ENCODE data around the gene TRA2B.

TRA2B gene

GRCh38 chr3:185867650-185868049 is 70.2 kb downstream of the TRA2B start:
- TF ChIP-seq CSDC2 (CRISPR knock-in tag; IDR thresholded peaks at IDR 0.05) (no peak), POU6F1 (CRISPR knock-in tag; IDR thresholded peaks at IDR 0.05; ENCODE audit: borderline replicate concordance, low read depth) (no peak), ZNF565 (CRISPR knock-in tag; conservative IDR thresholded peaks at IDR 0.05; ENCODE audit: low read depth) (no peak), CREB5 (CRISPR knock-in tag; IDR thresholded peaks at IDR 0.05; ENCODE audit: low read depth) (no peak), ESRRG (CRISPR knock-in tag; IDR thresholded peaks at IDR 0.05) (no peak), CSRNP3 (CRISPR knock-in tag; IDR thresholded peaks at IDR 0.05) (no peak), PATZ1 (CRISPR knock-in tag; IDR thresholded peaks at IDR 0.05; ENCODE audit: borderline replicate concordance) (no peak), TOX (CRISPR knock-in tag; IDR thresholded peaks at IDR 0.05; ENCODE audit: borderline replicate concordance) (no peak), RARB (CRISPR knock-in tag; IDR thresholded peaks at IDR 0.05) (no peak), ZNF70 (CRISPR knock-in tag; IDR thresholded peaks at IDR 0.05) (no peak), ZNF8 (CRISPR knock-in tag; IDR thresholded peaks at IDR 0.05) (no peak), TSHZ2 (CRISPR knock-in tag; IDR thresholded peaks at IDR 0.05) (no peak), SNAI2 (CRISPR knock-in tag; IDR thresholded peaks at IDR 0.05) (no peak), OSR1 (CRISPR knock-in tag; IDR thresholded peaks at IDR 0.05) (no peak), ARNTL (CRISPR knock-in tag; IDR thresholded peaks at IDR 0.05; ENCODE audit: borderline replicate concordance, low read depth) (no peak), ZFP30 (CRISPR knock-in tag; IDR thresholded peaks at IDR 0.05) (no peak), ISL1 (CRISPR knock-in tag; IDR thresholded peaks at IDR 0.05) (no peak), PPARA (CRISPR knock-in tag; IDR thresholded peaks at IDR 0.05; ENCODE audit: borderline replicate concordance) (no peak)
- no peak for ATAC-seq

DNA sequence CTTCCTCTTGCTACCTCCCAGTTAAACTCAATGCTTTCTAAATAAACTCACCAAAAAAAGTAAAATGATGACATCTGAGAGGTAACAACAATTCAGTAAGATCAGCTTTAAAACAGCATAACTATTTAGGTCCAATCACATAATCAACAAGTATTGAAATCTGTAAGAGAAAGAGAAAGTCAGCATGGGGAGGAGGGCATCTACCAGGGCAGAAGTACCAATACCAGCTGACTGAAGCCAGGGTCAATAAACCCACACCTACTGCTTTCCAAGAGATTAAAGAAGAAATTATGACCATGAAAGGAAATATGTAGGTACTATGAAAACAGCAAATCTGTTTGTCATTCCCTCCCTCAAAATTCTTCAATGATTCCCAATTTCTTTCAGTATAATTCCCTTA is 70.8 kb downstream of the TRA2B start:
- ATAC-seq, result no peak
- TF ChIP-seq GLIS3 (CRISPR knock-in tag; IDR thresholded peaks at IDR 0.05), result no peak

DNA sequence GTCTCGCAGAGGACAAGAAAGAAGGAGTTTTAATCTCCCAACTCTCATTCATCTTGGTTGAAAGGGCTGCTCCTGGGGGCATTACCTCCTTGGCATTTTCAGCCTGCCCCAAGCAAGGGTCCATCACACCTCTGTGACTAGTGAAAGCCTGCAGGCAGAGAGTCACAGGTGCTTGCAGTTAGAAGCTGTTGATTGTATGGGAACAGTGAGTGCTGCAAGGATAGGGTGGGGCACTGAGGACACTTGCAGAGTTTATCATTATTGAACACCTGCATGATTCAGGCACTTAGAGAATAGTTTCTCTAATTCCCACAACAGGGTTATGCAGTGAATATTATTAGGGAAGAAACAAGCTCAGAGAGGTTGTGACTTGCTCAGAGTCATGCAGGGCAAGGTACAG is 71.3 kb downstream of the TRA2B start:
- no peak for ATAC-seq

More for the DNA sequence above, 71.3 kb downstream of the TRA2B start:
- TF ChIP-seq CREB5 (CRISPR knock-in tag; IDR thresholded peaks at IDR 0.05; ENCODE audit: low read depth), result no peak
- no peak for TF ChIP-seq ZFP30 (CRISPR knock-in tag; IDR thresholded peaks at IDR 0.05)
- TF ChIP-seq TOX (CRISPR knock-in tag; IDR thresholded peaks at IDR 0.05; ENCODE audit: borderline replicate concordance), result no peak
- TF ChIP-seq ZNF70 (CRISPR knock-in tag; IDR thresholded peaks at IDR 0.05), result no peak
- TF ChIP-seq CSDC2 (CRISPR knock-in tag; IDR thresholded peaks at IDR 0.05), result no peak
- TF ChIP-seq BACH2 (CRISPR knock-in tag; IDR thresholded peaks at IDR 0.05; ENCODE audit: borderline replicate concordance), result no peak
- TF ChIP-seq SNAI2 (CRISPR knock-in tag; IDR thresholded peaks at IDR 0.05), result no peak
- no peak for TF ChIP-seq OSR1 (CRISPR knock-in tag; IDR thresholded peaks at IDR 0.05)
- no peak for TF ChIP-seq ZNF565 (CRISPR knock-in tag; conservative IDR thresholded peaks at IDR 0.05; ENCODE audit: low read depth)
- TF ChIP-seq ARNTL (CRISPR knock-in tag; IDR thresholded peaks at IDR 0.05; ENCODE audit: borderline replicate concordance, low read depth), result no peak
- TF ChIP-seq GLIS3 (CRISPR knock-in tag; IDR thresholded peaks at IDR 0.05), result no peak
- no peak for TF ChIP-seq ZC3H10 (CRISPR knock-in tag; IDR thresholded peaks at IDR 0.05)
- TF ChIP-seq PATZ1 (CRISPR knock-in tag; IDR thresholded peaks at IDR 0.05; ENCODE audit: borderline replicate concordance), result no peak
- no peak for TF ChIP-seq POU6F1 (CRISPR knock-in tag; IDR thresholded peaks at IDR 0.05; ENCODE audit: borderline replicate concordance, low read depth)
- no peak for TF ChIP-seq TCF4 (CRISPR knock-in tag; IDR thresholded peaks at IDR 0.05; ENCODE audit: borderline replicate concordance)
- no peak for TF ChIP-seq ZFP3 (CRISPR knock-in tag; IDR thresholded peaks at IDR 0.05)
